Fibroblast of pulmonary artery (primary cell): ENCODE measurements around the gene GRID2.

Experiments used
- DNase-seq: peaks from one replicate; pipeline ENCODE4 v3.0.0-alpha.2; 2010; ENCODE audit warnings: low read depth
- H3K4me3 ChIP-seq: replicated peaks from 2 replicates; pipeline ENCODE4 v1.5.1; 2011; ENCODE audit warnings: low read depth, mild to moderate bottlenecking, control low read depth, low read length, moderate library complexity
- CTCF ChIP-seq: IDR thresholded peaks from 2 replicates; pipeline ENCODE4 v1.5.1; 2011; ENCODE audit warnings: mild to moderate bottlenecking, control low read depth, low read length, inconsistent platforms; ENCODE audit errors: missing control alignments

Gene GRID2

DNA sequence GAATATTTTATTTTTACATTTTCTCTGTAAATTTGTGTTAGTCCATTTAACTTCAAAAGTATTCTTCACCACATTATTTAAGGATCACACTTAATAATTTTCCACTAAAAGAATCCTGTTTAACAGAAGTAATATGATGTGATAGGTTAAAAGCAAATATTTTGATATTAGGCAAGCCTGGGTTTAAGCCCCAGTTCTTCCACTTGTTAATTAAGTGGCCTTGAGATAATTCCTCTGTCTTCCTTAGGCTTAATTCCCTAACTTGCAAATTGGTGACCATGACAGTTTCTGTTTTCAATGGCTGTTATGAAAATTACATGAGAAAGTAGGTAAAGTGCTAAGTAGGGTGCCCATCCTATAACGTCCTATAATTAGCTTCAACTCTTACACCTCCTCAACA is 1394.9 kb downstream of the GRID2 start:
- TF ChIP-seq CTCF: no peak

GRCh38 chr4:93700571-93700970 is 1396.8 kb downstream of the GRID2 start:
- H3K4me3 ChIP-seq: no peak overlapping the region
- no peak for TF ChIP-seq CTCF
- no peak for DNase-seq

More for the DNA sequence above, 1394.9 kb downstream of the GRID2 start:
- no peak overlapping the region for H3K4me3 ChIP-seq
- DNase-seq: no peak

DNA sequence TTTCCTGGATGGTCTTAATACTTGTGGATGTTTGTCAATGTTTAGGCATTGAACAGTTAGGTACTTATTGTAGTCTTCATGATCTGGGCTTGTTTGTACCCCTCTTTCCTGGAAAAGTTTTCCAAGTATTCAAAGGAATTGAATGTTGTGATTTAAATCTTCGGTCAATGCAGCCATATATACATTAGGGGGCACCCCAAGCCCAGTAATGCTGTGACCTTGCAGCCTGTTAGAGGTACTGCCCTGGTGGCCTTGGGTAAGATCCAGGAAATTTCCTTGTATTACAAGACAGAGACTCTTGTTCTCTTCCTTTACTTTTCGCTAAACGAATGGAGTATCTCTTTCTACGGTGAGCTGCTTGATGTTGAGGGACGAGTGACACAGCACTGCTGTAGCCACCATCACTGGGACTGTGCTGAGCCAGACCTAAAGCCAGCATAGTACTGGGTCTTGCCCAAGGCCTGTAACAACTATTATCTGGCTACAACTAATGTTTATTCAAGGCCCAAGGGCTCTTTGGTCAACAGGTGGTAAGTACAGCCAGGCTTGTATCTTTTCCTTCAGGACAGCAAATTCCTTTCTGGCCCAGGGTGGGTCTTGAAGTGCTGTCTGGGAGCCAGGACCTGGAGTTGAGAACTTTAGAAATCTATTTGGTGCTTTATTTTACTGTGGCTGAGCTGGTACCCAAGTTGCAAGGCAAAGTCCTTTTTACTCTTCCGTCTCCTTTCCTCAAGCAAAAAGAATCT is 1406.5 kb downstream of the GRID2 start:
- H3K4me3 ChIP-seq: no peak overlapping the region
- no peak for DNase-seq
- no peak for TF ChIP-seq CTCF

- DNase-seq: no peak
- no peak for TF ChIP-seq CTCF
- H3K4me3 ChIP-seq: no peak overlapping the region
Observed at GRCh38 chr4:93710847-93711430, 1407.2 kb downstream of the GRID2 start.

DNA sequence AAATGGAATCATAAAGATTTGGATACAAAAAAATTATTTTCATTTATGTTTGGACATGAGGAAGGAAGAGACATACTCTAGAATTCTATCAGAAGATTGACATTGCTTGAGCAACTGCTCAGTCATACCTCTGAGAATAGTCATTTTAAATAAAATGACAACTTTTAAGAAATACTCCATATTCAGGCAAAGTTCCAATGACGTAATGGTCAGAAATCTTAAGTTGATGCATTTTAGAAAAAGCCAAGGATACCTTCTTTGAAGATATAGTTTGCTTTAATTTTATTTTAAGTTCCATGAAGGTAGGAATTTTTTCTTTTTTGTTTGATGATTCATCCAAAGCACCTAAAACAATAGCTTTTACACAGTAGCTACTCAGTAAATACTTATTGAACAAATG is 1414.5 kb downstream of the GRID2 start:
- TF ChIP-seq CTCF: no peak
- H3K4me3 ChIP-seq: no peak overlapping the region
- no peak for DNase-seq

DNA sequence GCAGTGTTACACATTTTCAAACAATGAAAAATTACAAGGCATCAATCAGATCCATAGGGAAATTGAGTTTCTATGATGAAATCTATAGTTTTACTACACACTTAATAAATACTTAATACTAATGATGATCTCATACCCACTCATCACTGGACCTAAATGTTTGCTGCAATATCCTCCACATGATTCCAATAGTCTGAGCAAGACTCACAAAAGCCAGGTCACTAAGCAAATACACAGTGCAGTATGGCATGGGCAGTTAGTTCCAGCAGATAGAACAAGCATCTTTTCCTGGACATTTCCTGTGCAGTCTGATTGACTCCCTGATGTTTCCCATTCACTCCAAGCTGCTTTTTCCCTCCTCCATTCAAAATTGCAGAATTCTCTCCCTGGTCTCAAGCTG is 1415.8 kb downstream of the GRID2 start:
- DNase-seq: no peak
- no peak for TF ChIP-seq CTCF
- H3K4me3 ChIP-seq: no peak overlapping the region

- TF ChIP-seq CTCF: no peak
- no peak overlapping the region for H3K4me3 ChIP-seq
Observed at GRCh38 chr4:93722446-93722845, 1418.7 kb downstream of the GRID2 start.

More at GRCh38 chr4:93722446-93722845, 1418.7 kb downstream of the GRID2 start:
- DNase-seq: no peak
